Peyer's patch (tissue), 4 donors: ENCODE data around the gene RPL18. TPM values are rescaled to one million over a fixed set of nuclear protein-coding genes. Genes with fewer than 3 reads are reported as not detected.

Experiments used
- DNase-seq, 3 donors: peaks; one replicate each; pipeline ENCODE4 v3.0.0-alpha.2; 2017 to 2019
- H3K27ac ChIP-seq, 4 donors: fragments of 200-600 bp; sonication (generic); one replicate each; pipeline ENCODE4 v1.5.1; 2016 to 2019
- H3K27me3 ChIP-seq, 2 donors: fragments of 200-600 bp; sonication (generic); one replicate each; pipeline ENCODE4 v1.5.1; 2019
- H3K36me3 ChIP-seq, 3 donors: fragments of 200-600 bp; sonication (generic); one replicate each; pipeline ENCODE4 v1.5.1; 2016 to 2019
- H3K4me1 ChIP-seq, 4 donors: fragments of 200-600 bp; sonication (generic); one replicate each; pipeline ENCODE4 v1.5.1; 2016 to 2019
- H3K4me3 ChIP-seq, 4 donors: fragments of 200-600 bp; sonication (generic); 1 replicate in 3 of 4; 2 replicates in 1 of 4; pipeline ENCODE4 v1.5.1; 2016 to 2019; ENCODE audit warnings: mild to moderate bottlenecking in 1 of 4
- H3K9me3 ChIP-seq, 4 donors: fragments of 200-600 bp; sonication (generic); one replicate each; pipeline ENCODE4 v1.5.1; 2016 to 2019; ENCODE audit warnings: mild to moderate bottlenecking in 1 of 4
- POLR2A ChIP-seq, 2 donors: fragments of 450-650 bp; IDR thresholded peaks; one replicate each; pipeline ENCODE4 v1.5.1; 2017; ENCODE audit warnings: antibody characterized with exemption in 2 of 2, mild to moderate bottlenecking in 2 of 2, moderate library complexity in 2 of 2
- total RNA-seq, 4 donors: library from RNA; depleted of rRNA; stranded (reverse); fragments of >200 nt; gene quantifications; one replicate each; pipeline ENCODE4 v1.1.0, GENCODE V29; 2016
- TF ChIP-seq, protein P1 (sequence below), 6 experiments: fragments of 450-650 bp in 4 of 6; fragments of 200-600 bp in 2 of 6; sonication (generic) in 1 of 6; IDR thresholded peaks; one replicate each; pipeline ENCODE4 v1.5.1; 2017 to 2019; ENCODE audit warnings: antibody characterized with exemption in 6 of 6, mild to moderate bottlenecking in 3 of 6, moderate library complexity in 1 of 6

RPL18 gene
- total RNA-seq, 4 donors from 2014 or later, result 1,077 to 1,595 (median 1,505) TPM

DNA sequence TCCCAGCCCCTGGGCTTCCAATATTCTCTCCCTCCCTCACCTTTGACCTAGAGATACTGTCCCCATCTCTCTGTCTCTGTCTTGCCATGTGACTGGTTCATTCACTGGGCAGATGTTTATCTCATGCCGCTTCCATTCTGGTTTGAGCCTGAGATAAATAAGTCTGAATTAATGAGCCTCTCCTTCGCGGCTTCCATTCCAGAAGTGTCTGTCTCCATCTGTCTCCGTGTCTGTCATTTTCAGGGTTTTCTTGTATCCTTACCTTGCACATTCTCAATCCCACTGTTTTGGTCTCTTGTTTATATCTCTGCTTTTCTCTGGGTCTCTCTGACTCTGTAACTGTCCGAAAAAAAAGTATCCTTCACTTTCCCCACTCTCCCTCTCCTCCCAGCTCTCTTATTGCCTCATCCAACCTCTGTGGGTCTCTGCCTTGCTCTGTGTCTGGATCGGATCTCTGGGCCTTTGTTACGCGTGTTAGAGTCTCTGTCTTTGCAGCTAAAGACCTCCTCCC is 4.6 kb upstream of the RPL18 start:
- H3K27ac ChIP-seq, result peak overlapping the region; percentile 61 to 90 (median 80)
- H3K4me1 ChIP-seq, result peaks cover 0 to 49% (median 15%) of the 10 kb centered on the region in 4 donors
- TF ChIP-seq, protein P1, sequence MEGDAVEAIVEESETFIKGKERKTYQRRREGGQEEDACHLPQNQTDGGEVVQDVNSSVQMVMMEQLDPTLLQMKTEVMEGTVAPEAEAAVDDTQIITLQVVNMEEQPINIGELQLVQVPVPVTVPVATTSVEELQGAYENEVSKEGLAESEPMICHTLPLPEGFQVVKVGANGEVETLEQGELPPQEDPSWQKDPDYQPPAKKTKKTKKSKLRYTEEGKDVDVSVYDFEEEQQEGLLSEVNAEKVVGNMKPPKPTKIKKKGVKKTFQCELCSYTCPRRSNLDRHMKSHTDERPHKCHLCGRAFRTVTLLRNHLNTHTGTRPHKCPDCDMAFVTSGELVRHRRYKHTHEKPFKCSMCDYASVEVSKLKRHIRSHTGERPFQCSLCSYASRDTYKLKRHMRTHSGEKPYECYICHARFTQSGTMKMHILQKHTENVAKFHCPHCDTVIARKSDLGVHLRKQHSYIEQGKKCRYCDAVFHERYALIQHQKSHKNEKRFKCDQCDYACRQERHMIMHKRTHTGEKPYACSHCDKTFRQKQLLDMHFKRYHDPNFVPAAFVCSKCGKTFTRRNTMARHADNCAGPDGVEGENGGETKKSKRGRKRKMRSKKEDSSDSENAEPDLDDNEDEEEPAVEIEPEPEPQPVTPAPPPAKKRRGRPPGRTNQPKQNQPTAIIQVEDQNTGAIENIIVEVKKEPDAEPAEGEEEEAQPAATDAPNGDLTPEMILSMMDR (IDR thresholded peaks at IDR 0.05), result no peak
- TF ChIP-seq POLR2A (IDR thresholded peaks at IDR 0.05), result no peak
- H3K36me3 ChIP-seq, result peaks cover 0 to 5% (median 0%) of the 10 kb centered on the region in 3 donors
- H3K27me3 ChIP-seq, result no peaks in the 10 kb centered on the region
- peak overlapping the region in 3 of 4 donors; percentile 37 to 56 (median 39) for H3K4me3 ChIP-seq
- no peaks in the 10 kb centered on the region for H3K9me3 ChIP-seq
- DNase-seq, result no peak

DNA sequence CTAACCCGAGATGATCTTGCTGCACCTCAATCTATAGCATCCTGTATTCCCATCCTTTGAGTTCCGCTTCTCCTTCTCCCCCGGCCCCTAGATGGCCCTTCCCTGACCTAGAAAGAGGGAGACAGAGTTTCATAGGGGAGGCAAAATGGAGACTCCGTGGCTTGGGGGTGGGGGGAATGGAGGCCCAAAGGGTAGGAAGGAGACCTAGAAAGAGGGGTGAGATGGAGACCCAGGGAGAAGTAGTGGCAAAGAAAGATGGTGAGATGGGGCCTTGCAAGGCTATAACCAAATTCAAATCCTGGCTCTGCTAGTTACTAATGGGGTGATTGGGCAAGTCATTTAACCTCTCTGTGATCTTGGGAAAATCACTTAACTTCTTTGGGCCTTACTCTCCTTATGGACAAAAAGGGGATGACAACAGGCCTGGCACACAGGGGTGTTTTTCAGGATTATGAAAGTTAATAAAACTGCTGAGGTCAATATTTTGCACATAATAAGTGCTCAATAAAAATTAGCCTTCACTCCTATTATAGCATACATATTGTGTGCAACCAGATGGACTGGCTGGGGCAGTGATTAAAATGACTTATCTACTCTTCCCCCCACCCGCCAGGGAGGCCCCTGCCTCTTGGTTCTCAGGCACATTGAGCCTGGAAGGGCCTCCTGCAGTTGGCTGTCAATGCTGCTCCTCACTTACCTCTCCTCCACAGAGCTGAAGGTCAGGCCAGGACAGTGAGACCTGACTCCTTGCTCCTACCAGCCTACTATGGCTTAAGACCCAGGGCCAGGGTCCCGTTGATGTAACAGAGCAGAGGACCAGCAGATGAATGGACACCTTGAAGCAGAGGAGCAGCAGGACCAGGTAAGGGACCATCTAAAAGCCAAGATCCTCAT is 961 bp upstream of the RPL18 start:
- Histone ChIP-seq H3K9me3 (no peaks in the 10 kb centered on the region), H3K27ac (peak overlapping the region; percentile 88 to 97 (median 92)), H3K27me3 (no peaks in the 10 kb centered on the region), H3K4me3 (peak overlapping the region; percentile 62 to 93 (median 78)), H3K4me1 (peaks cover 4 to 55% (median 26%) of the 10 kb centered on the region in 4 donors), H3K36me3 (peaks cover 0 to 27% (median 0%) of the 10 kb centered on the region in 3 donors)
- TF ChIP-seq, protein P1 (IDR thresholded peaks at IDR 0.05), result peak in 2 of 6 experiments; percentile 17 to 50
- TF ChIP-seq POLR2A (IDR thresholded peaks at IDR 0.05), result no peak
- DNase-seq, result peak in 1 of 3 donors; percentile 50

DNA sequence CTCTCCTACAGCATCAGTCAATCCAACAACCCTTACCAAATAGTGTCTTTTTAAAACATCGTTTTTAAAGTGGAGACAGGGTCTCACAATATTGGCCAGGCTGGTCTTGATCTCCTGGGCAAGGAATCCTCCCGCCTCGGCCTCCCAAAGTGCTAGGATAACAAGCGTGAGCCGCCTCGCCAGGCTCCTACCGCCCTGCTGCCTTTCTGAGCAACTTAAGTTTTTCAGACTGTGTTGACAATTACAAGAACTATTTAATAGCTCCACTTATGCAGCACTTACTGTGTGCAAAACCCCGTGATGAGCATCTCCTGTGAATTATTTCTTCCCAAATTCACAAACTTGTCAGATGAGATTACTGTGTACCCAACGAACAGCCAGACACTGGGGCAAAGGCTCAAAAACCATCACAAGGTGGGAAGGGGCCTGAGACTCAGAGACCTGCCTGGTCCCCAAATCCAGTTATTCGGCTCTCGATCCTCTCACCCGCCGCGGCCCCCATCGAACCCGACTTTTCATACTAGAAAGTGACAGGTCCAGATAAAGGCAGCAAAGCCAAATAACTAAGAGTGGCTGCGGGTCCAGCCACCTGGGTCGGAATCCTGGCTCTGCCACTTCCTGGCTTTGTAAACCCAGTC is 581 bp downstream of the RPL18 start:
- Histone ChIP-seq H3K36me3 (peaks cover 0 to 30% (median 0%) of the 10 kb centered on the region in 3 donors), H3K9me3 (no peaks in the 10 kb centered on the region), H3K27me3 (no peaks in the 10 kb centered on the region), H3K4me1 (peaks cover 4 to 44% (median 18%) of the 10 kb centered on the region in 4 donors), H3K4me3 (peak overlapping the region; percentile 62 to 93 (median 78)), H3K27ac (peak overlapping the region; percentile 88 to 97 (median 92))
- TF ChIP-seq, protein P1 (IDR thresholded peaks at IDR 0.05), result peak in 1 of 6 experiments; percentile 2
- TF ChIP-seq POLR2A (IDR thresholded peaks at IDR 0.05), result no peak
- DNase-seq, result peak in 1 of 3 donors; percentile 35

DNA sequence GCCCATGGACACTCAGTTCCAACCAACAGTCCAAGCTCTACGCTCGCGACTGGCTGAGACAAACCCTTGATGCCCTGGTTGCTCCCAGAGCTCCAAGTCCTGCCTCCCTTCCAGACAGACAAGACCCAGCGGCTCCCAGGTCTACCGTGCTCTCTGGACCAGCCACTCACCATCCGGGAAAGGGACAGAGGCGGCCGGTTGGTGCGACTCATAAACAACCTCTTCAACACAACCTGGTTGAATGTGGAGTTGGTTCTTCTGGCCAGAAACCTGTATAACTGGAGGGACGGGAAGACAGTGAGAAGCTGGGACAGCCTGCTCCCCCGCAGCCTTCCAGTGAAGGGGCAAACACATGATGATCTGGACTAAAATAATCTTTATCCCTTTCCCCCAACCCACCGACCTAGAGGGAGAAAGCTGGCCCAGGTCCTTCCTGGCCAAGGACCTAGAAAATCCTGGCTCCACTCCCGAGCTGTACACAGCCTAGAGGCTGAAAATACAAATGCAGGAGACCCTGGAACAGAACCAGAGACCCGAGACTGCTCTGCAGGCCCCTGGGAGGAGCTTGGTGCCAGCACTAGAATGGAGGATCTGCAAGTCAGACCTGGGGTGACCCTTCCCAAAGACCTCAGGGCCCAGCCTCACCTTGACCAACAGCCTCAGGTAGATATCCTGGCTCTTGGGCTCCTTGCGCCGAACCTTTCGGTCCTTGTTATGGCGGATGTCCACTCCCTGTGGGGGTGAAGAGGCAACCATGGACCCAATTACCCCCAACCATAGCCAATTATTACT is 1.6 kb downstream of the RPL18 start:
- TF ChIP-seq POLR2A (IDR thresholded peaks at IDR 0.05), result no peak
- TF ChIP-seq, protein P1 (IDR thresholded peaks at IDR 0.05), result no peak

More for the DNA sequence above, 1.6 kb downstream of the RPL18 start:
- H3K36me3 ChIP-seq, result peaks cover 0 to 30% (median 0%) of the 10 kb centered on the region in 3 donors
- peak in 1 of 3 donors; percentile 59 for DNase-seq
- H3K4me1 ChIP-seq, result peaks cover 4 to 37% (median 15%) of the 10 kb centered on the region in 4 donors
- H3K4me3 ChIP-seq, result peak overlapping the region in 3 of 4 donors; percentile 62 to 93 (median 90)
- peak overlapping the region; percentile 88 to 97 (median 92) for H3K27ac ChIP-seq
- no peaks in the 10 kb centered on the region for H3K27me3 ChIP-seq
- no peaks in the 10 kb centered on the region for H3K9me3 ChIP-seq
